ENCODE results near the gene ACSM3.

The ACSM3 gene

GRCh38 chr16:20846551-20846950 is 82.7 kb downstream of the ACSM3 start:
- Histone ChIP-seq H3K4me1 (peaks cover 24 to 56% (median 30%) of the 10 kb centered on the region in 10 experiments), H3K27ac (no peak overlapping the region), H3K36me3 (no peaks in the 10 kb centered on the region; a peak in 1 of 22 replicates), H3K4me3 (no peak overlapping the region), H3K9ac (no peak overlapping the region), H3K9me3 (replicated peaks in 1 of 11) (0 out of 22 replicates have a peak, but pooled peaks cover 0 to 4% (median 0%) of the 10 kb centered on the region in 11 experiments), H3K4me2 (no peak overlapping the region), H3K27me3 (no peaks in the 10 kb centered on the region), H4K20me1 (peaks cover 0 to 7% (median 0%) of the 10 kb centered on the region in 11 experiments; a peak in 2 of 22 replicates)
- no peak for TF ChIP-seq Cebpa-rat (IDR thresholded peaks at IDR 0.05)
